IMR-90 (cell line): ENCODE data around the gene NKX2-3. TPM values are rescaled to one million over a fixed set of nuclear protein-coding genes. Genes with fewer than 3 reads are reported as not detected.

Experiments used
- ATAC-seq: fragments of 200-7000 bp; cut with Tn5 transposase; 2 replicates; pipeline ENCODE4 v1.9.1; 2020; ENCODE audit warnings: low read depth, mild to moderate bottlenecking, moderate library complexity
- BruUV-seq: library from RNA; stranded (reverse); fragments of 400-500 nt; replicated peaks from 2 replicates; lab custom pipeline; 2021; lab: Mats Ljungman, UMichigan
- CTCF ChIA-PET: fragments of 300-600 bp; formaldehyde crosslinking; extraction: SDS; loops from one replicate; lab custom pipeline; 2021; ENCODE audit warnings: antibody characterized with exemption; lab: Yijun Ruan, JAX
- POLR2A ChIA-PET: fragments of 300-600 bp; sonication (Branson Sonifier 250); formaldehyde crosslinking; loops from one replicate; lab custom pipeline; 2022; ENCODE audit warnings: antibody characterized with exemption; ENCODE audit not compliant: unreplicated experiment; lab: Charles Lee
- DNase-seq: peaks from one replicate; pipeline ENCODE4 v3.0.0; 2013
- H2AFZ ChIP-seq: replicated peaks from 2 replicates; pipeline ENCODE3; 2013; ENCODE audit warnings: low read length, mild to moderate bottlenecking; ENCODE audit not compliant: poor library complexity
- H2AK5ac ChIP-seq: 2 replicates; pipeline ENCODE4 v1.6.1; 2013; ENCODE audit warnings: low read depth, low read length, inconsistent platforms
- H2AK9ac ChIP-seq: replicated peaks from 2 replicates; pipeline ENCODE3; 2013; ENCODE audit warnings: mild to moderate bottlenecking, low read depth, low read length, moderate library complexity; ENCODE audit not compliant: poor library complexity
- H2BK120ac ChIP-seq: 2 replicates; pipeline ENCODE4 v1.6.1; 2013; ENCODE audit warnings: low read depth, low read length, inconsistent platforms
- H2BK15ac ChIP-seq: 3 replicates; pipeline ENCODE4 v1.6.1; 2013; ENCODE audit warnings: low read depth, low read length, inconsistent platforms
- H2BK20ac ChIP-seq: 2 replicates; pipeline ENCODE4 v1.6.1; 2013; ENCODE audit warnings: low read depth, mild to moderate bottlenecking, inconsistent platforms, low read length, moderate library complexity
- H2BK5ac ChIP-seq: 2 replicates; pipeline ENCODE4 v1.6.1; 2013; ENCODE audit warnings: mild to moderate bottlenecking, low read depth, low read length, inconsistent platforms; ENCODE audit not compliant: poor library complexity, severe bottlenecking
- H3K14ac ChIP-seq: replicated peaks from 2 replicates; pipeline ENCODE4 v1.6.1; 2013; ENCODE audit warnings: low read depth, low read length, inconsistent platforms
- H3K18ac ChIP-seq: 2 replicates; pipeline ENCODE4 v1.6.1; 2013; ENCODE audit warnings: low read depth, low read length, control low read depth
- H3K23ac ChIP-seq: 2 replicates; pipeline ENCODE4 v1.6.1; 2013; ENCODE audit warnings: low read depth, low read length, inconsistent platforms
- H3K27ac ChIP-seq: 2 replicates; pipeline ENCODE4 v1.5.1; 2013; ENCODE audit warnings: mild to moderate bottlenecking, control low read depth, low read length; ENCODE audit not compliant: insufficient read depth
- H3K27me3 ChIP-seq: 2 replicates; pipeline ENCODE4 v1.6.1; 2013; ENCODE audit warnings: low read length; ENCODE audit not compliant: control insufficient read depth, insufficient read depth
- H3K36me3 ChIP-seq: 2 replicates; pipeline ENCODE4 v1.6.1; 2013; ENCODE audit warnings: low read length, mixed read lengths; ENCODE audit not compliant: control insufficient read depth, insufficient read depth
- H3K4ac ChIP-seq: 2 replicates; pipeline ENCODE4 v1.6.1; 2013; ENCODE audit warnings: low read depth, low read length, inconsistent platforms
- H3K4me1 ChIP-seq: 2 replicates; pipeline ENCODE4 v1.6.1; 2013; ENCODE audit warnings: low read length, mixed read lengths; ENCODE audit not compliant: control insufficient read depth, insufficient read depth
- H3K4me2 ChIP-seq: 2 replicates; pipeline ENCODE4 v1.6.1; 2013; ENCODE audit warnings: low read depth, mild to moderate bottlenecking, control low read depth, low read length, moderate library complexity
- H3K4me3 ChIP-seq: 2 replicates; pipeline ENCODE4 v1.5.1; 2013; ENCODE audit warnings: low read depth, mild to moderate bottlenecking, control low read depth, low read length, moderate library complexity; ENCODE audit not compliant: insufficient read depth
- H3K56ac ChIP-seq: 2 replicates; pipeline ENCODE4 v1.6.1; 2013; ENCODE audit warnings: low read length, inconsistent platforms; ENCODE audit not compliant: insufficient read depth; ENCODE audit errors: extremely low read depth
- H3K79me1 ChIP-seq, 2 experiments: 2 replicates each; pipeline ENCODE4 v1.6.1; 2013; ENCODE audit warnings: low read length in 2 of 2, inconsistent platforms in 1 of 2, low read depth in 1 of 2
- H3K9ac ChIP-seq: 2 replicates; pipeline ENCODE4 v1.6.1; 2013; ENCODE audit warnings: low read depth, low read length, control low read depth
- H3K9me1 ChIP-seq: 2 replicates; pipeline ENCODE4 v1.6.1; 2013; ENCODE audit warnings: low read length, inconsistent platforms; ENCODE audit not compliant: insufficient read depth
- H3K9me3 ChIP-seq: 2 replicates; pipeline ENCODE4 v1.6.1; 2013; ENCODE audit warnings: low read length; ENCODE audit not compliant: control insufficient read depth, insufficient read depth
- H4K20me1 ChIP-seq: 2 replicates; pipeline ENCODE4 v1.6.1; 2013; ENCODE audit warnings: low read length, inconsistent platforms; ENCODE audit not compliant: insufficient read depth
- H4K5ac ChIP-seq: 2 replicates; pipeline ENCODE4 v1.6.1; 2013; ENCODE audit warnings: mild to moderate bottlenecking, low read depth, low read length, control low read depth
- H4K8ac ChIP-seq, 2 experiments: 2 replicates each; pipeline ENCODE4 v1.6.1; 2013; ENCODE audit warnings: low read depth in 2 of 2, low read length in 2 of 2, control low read depth in 1 of 2, inconsistent platforms in 1 of 2
- H4K91ac ChIP-seq: 2 replicates; pipeline ENCODE4 v1.6.1; 2013; ENCODE audit warnings: low read depth, low read length, inconsistent platforms; ENCODE audit not compliant: insufficient read depth
- BHLHE40 ChIP-seq: fragments of 150-350 bp; IDR thresholded peaks from 2 replicates; pipeline ENCODE4 v1.6.1; 2016; ENCODE audit warnings: mild to moderate bottlenecking, low read depth, low read length
- CEBPB ChIP-seq: IDR thresholded peaks from 2 replicates; pipeline ENCODE4 v1.6.1; 2012; ENCODE audit warnings: low read depth, low read length, improper control_type of control experiment
- CHD1 ChIP-seq: IDR thresholded peaks from 2 replicates; pipeline ENCODE4 v1.6.1; 2012; ENCODE audit warnings: low read depth, low read length, improper control_type of control experiment
- CTCF ChIP-seq: conservative IDR thresholded peaks from 2 replicates; pipeline ENCODE4 v1.5.1; 2012; ENCODE audit warnings: mild to moderate bottlenecking, low read depth, low read length, improper control_type of control experiment
- ELK1 ChIP-seq: fragments of 150-350 bp; IDR thresholded peaks from 2 replicates; pipeline ENCODE4 v1.6.1; 2016; ENCODE audit warnings: low read depth, mild to moderate bottlenecking, low read length, moderate library complexity, borderline replicate concordance
- FOS ChIP-seq: fragments of 150-350 bp; IDR thresholded peaks from 2 replicates; pipeline ENCODE4 v1.6.1; 2016; ENCODE audit warnings: low read depth, low read length
- MAFK ChIP-seq: IDR thresholded peaks from 2 replicates; pipeline ENCODE4 v1.6.1; 2012; ENCODE audit warnings: low read depth, low read length, improper control_type of control experiment
- NFE2L2 ChIP-seq: fragments of 150-350 bp; IDR thresholded peaks from 2 replicates; pipeline ENCODE4 v1.6.1; 2016; ENCODE audit warnings: low read depth, mild to moderate bottlenecking, low read length
- POLR2A ChIP-seq: IDR thresholded peaks from 2 replicates; pipeline ENCODE4 v1.6.1; 2012; ENCODE audit warnings: mild to moderate bottlenecking, low read depth, low read length
- RAD21 ChIP-seq: IDR thresholded peaks from 2 replicates; pipeline ENCODE4 v1.6.1; 2012; ENCODE audit warnings: low read length, improper control_type of control experiment
- RCOR1 ChIP-seq: IDR thresholded peaks from 2 replicates; pipeline ENCODE4 v1.6.1; 2012; ENCODE audit warnings: mild to moderate bottlenecking, low read length, improper control_type of control experiment; ENCODE audit not compliant: insufficient replicate concordance
- RFX5 ChIP-seq: IDR thresholded peaks from 2 replicates; pipeline ENCODE4 v1.8.0; 2012; ENCODE audit warnings: low read depth, mild to moderate bottlenecking, low read length, moderate library complexity
- SMC3 ChIP-seq: fragments of 150-350 bp; IDR thresholded peaks from 2 replicates; pipeline ENCODE4 v1.6.1; 2016; ENCODE audit warnings: low read depth, mild to moderate bottlenecking, antibody characterized with exemption, low read length, moderate library complexity
- USF2 ChIP-seq: fragments of 150-350 bp; IDR thresholded peaks from 2 replicates; pipeline ENCODE4 v1.6.1; 2017; ENCODE audit warnings: mild to moderate bottlenecking, antibody characterized with exemption, low read length, low read depth
- WGBS, 2 experiments: methylation state at CpG; one replicate each; pipeline versions ENCODE4 v1.1.5 to v1.1.7; 2013; ENCODE audit warnings: missing lambda C conversion rate in 2 of 2; ENCODE audit not compliant: insufficient read length in 1 of 2; ENCODE audit errors: extremely low coverage in 2 of 2; 5-methylcytosine and 5-hydroxymethylcytosine counted together
- dilution Hi-C: fragments of 300-500 bp; cut with HindIII; formaldehyde crosslinking; loops from one replicate; pipeline ENCODE4 v1.14.3; 2018; ENCODE audit warnings: low sequenced_read_pairs; ENCODE audit not compliant: unreplicated experiment
- in situ Hi-C: fragments of 300-500 bp; cut with MboI; formaldehyde crosslinking; loops from 3 replicates; pipeline ENCODE4 v1.14.3; 2019; ENCODE audit warnings: low sequenced_read_pairs, inconsistent platforms, mixed read lengths
- intact Hi-C: fragments of 100-400 bp; cut with micrococcal nuclease; formaldehyde crosslinking; loops from 2 replicates; pipeline ENCODE4 v1.10.0; 2022
- polyA plus RNA-seq, 3 experiments: library from polyadenylated mRNA; depleted of rRNA; stranded (reverse); fragments of >200 nt; gene quantifications; 2 replicates each; pipeline ENCODE4 v1.2.3, GENCODE V29; 2012; ENCODE audit warnings: low replicate concordance in 1 of 3
- total RNA-seq: library from RNA; depleted of rRNA; stranded (reverse); fragments of >200 nt; gene quantifications from 2 replicates; pipeline ENCODE4 v1.2.3, GENCODE V29; 2012

The NKX2-3 gene
- total and polyA plus RNA-seq, 2 of the 4 experiments (the other 2 are of a cell fraction), result not detected

- Histone ChIP-seq H3K4me3 (no peak overlapping the region), H3K56ac (no peak overlapping the region), H2BK5ac (no peak overlapping the region), H3K9me1 (no peaks in the 10 kb centered on the region), H4K20me1 (peaks cover 5% of the 10 kb centered on the region; the same call in 1 of the 2 replicates), H3K18ac (no peak overlapping the region), H3K9ac (no peak overlapping the region), H3K36me3 (no peaks in the 10 kb centered on the region), H3K23ac (no peak overlapping the region), H3K27me3 (peaks cover 93% of the 10 kb centered on the region), H2BK120ac (no peak overlapping the region), H2AK9ac (no peak overlapping the region), H3K27ac (no peak overlapping the region), H4K5ac (no peak overlapping the region), H2AFZ (peak overlapping the region; percentile 40), H3K4me2 (no peak overlapping the region), H2BK15ac (no peak overlapping the region), H4K91ac (no peak overlapping the region), H3K9me3 (peaks cover 26% of the 10 kb centered on the region), H3K79me1 (no peaks in the 10 kb centered on the region), H3K14ac (no peak overlapping the region), H4K8ac (no peak overlapping the region), H2BK20ac (no peak overlapping the region), H3K4ac (no peak overlapping the region), H2AK5ac (no peak overlapping the region), H3K4me1 (peaks cover 4% of the 10 kb centered on the region; the same call in 1 of the 2 replicates)
- 1% methylated on average over 12 of the region's 46 CpGs; no CpG with 5 or more reads in 1 of the 2 experiments for WGBS, 2 experiments
- ATAC-seq, result no peak
- intact Hi-C loops, result no loop called here
- no TSS peak for BruUV-seq
- in situ Hi-C loops, result no loop called here
- no peak for DNase-seq
- CTCF ChIA-PET, result interaction anchor here (1.1 kb wide), 1 partner anchor 94 kb away, joined by 3 read pairs; no protein-coding TSS in a partner anchor
- dilution Hi-C loops, result no loop called here
- POLR2A ChIA-PET, result no interaction called here
- TF ChIP-seq CEBPB, result no peak
- TF ChIP-seq MAFK, result no peak
- TF ChIP-seq RCOR1, result no peak
- TF ChIP-seq CTCF, result no peak
- TF ChIP-seq USF2, result no peak
- no peak for TF ChIP-seq POLR2A
- no peak for TF ChIP-seq RAD21
- no peak for TF ChIP-seq BHLHE40
- TF ChIP-seq CHD1, result no peak
- no peak for TF ChIP-seq NFE2L2
- TF ChIP-seq FOS, result no peak
- TF ChIP-seq SMC3, result no peak
- no peak for TF ChIP-seq RFX5
- TF ChIP-seq ELK1, result no peak
Measured at GRCh38 chr10:99530108-99531025, 2.4 kb upstream of the NKX2-3 start.
